Thymus (tissue), 11 donors: ENCODE data around the gene ARTN. TPM values are rescaled to one million over a fixed set of nuclear protein-coding genes. Genes with fewer than 3 reads are reported as not detected.

Experiments used
- DNase-seq, 9 donors: peaks; one replicate each; pipeline ENCODE4 v3.0.0-alpha.2; 2013; ENCODE audit warnings: low spot score in 9 of 9, low read depth in 6 of 9, missing footprints in 1 of 9
- H3K27ac ChIP-seq, 2 donors: one replicate each; pipeline ENCODE4 v1.5.1; 2013; ENCODE audit warnings: control low read depth in 1 of 2, low read depth in 1 of 2, low read length in 1 of 2, mild to moderate bottlenecking in 1 of 2, moderate library complexity in 1 of 2
- H3K27me3 ChIP-seq, 2 donors: one replicate each; pipeline ENCODE4 v1.5.1; 2013; ENCODE audit warnings: low read length in 1 of 2; ENCODE audit not compliant: control insufficient read depth in 2 of 2, insufficient read depth in 1 of 2
- H3K36me3 ChIP-seq, 2 donors: one replicate each; pipeline ENCODE4 v1.5.1; 2013; ENCODE audit warnings: low read length in 1 of 2, mild to moderate bottlenecking in 1 of 2, moderate library complexity in 1 of 2; ENCODE audit not compliant: control insufficient read depth in 2 of 2, insufficient read depth in 2 of 2
- H3K4me1 ChIP-seq, 2 donors: one replicate each; pipeline ENCODE4 v1.5.1; 2013; ENCODE audit warnings: low read length in 2 of 2; ENCODE audit not compliant: control insufficient read depth in 2 of 2, insufficient read depth in 2 of 2
- H3K4me3 ChIP-seq, 2 donors: one replicate each; pipeline ENCODE4 v1.5.1; 2013; ENCODE audit warnings: low read length in 2 of 2, control low read depth in 1 of 2, mild to moderate bottlenecking in 1 of 2
- H3K9me3 ChIP-seq, 2 donors: one replicate each; pipeline ENCODE4 v1.5.1; 2013; ENCODE audit warnings: low read length in 1 of 2, mild to moderate bottlenecking in 1 of 2; ENCODE audit not compliant: control insufficient read depth in 2 of 2, insufficient read depth in 1 of 2
- WGBS: extraction: QIAGEN DNeasy Blood & Tissue Kit; methylation state at CpG from one replicate; pipeline ENCODE4 v1.1.7; 2013; 5-methylcytosine and 5-hydroxymethylcytosine counted together
- polyA plus RNA-seq: library from polyadenylated mRNA; stranded (reverse); fragments of 200-250 nt; gene quantifications from one replicate; pipeline ENCODE4 v1.2.3, GENCODE V29; 2013
- total RNA-seq: library from RNA; stranded (reverse); fragments of 120-200 nt; gene quantifications from one replicate; pipeline ENCODE4 v1.2.4, GENCODE V29; 2013
- donor health status: healthy.

ARTN gene
- total and polyA plus RNA-seq, 2 donors: 0.19 to 1.5 TPM

GRCh38 chr1:43942411-43942810 lies 8.8 kb downstream of the ARTN start:
- Histone ChIP-seq H3K27ac (no peak overlapping the region), H3K36me3 (no peaks in the 10 kb centered on the region), H3K4me1 (peaks cover 9 to 12% of the 10 kb centered on the region in 2 donors), H3K4me3 (no peak overlapping the region), H3K9me3 (peaks cover 0 to 5% of the 10 kb centered on the region in 2 donors), H3K27me3 (peaks cover 0 to 4% of the 10 kb centered on the region in 2 donors)
- whole genome bisulfite sequencing: 95% methylated on average over 3 of the region's 3 CpGs
- DNase-seq: no peak

GRCh38 chr1:43944860-43945259 lies 11.3 kb downstream of the ARTN start:
- Histone ChIP-seq H3K9me3 (peaks cover 0 to 5% of the 10 kb centered on the region in 2 donors), H3K27me3 (no peaks in the 10 kb centered on the region), H3K36me3 (peaks cover under 1 to 2% of the 10 kb centered on the region in 2 donors), H3K4me1 (peaks cover 19 to 24% of the 10 kb centered on the region in 2 donors), H3K4me3 (no peak overlapping the region), H3K27ac (no peak overlapping the region)
- 100% methylated on average over 1 of the region's 1 CpG for WGBS
- DNase-seq: no peak

DNA sequence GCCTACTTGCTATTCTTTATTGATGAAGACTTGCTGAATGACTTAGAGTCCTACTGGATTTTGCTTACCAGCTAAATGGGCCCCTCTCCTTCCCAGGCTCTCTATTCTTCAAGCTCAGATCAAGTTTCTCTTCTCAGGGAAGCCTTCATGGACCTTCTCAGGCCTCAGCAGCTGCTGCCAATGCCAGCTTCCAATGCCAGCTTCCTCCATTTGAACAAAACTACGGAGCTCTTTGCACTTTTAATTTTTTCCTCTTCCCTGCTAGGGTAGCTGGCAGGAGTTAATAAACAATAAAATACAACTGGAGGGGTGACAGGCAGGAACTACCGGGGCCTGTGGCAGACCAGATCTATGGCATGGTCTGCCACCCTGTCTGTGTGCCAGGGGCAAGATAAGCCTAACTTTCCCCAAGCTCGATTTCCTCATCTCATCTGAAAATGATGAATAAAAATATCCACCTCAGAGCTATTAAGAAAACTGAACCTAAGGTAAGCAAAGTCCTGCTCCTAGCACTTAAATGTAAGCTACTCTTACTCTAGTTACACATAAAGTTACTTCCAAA lies 12.2 kb downstream of the ARTN start:
- no peaks in the 10 kb centered on the region for H3K27me3 ChIP-seq
- peaks cover 19 to 24% of the 10 kb centered on the region in 2 donors for H3K4me1 ChIP-seq
- H3K4me3 ChIP-seq: peak overlapping the region; percentile 70 to 97
- 12% methylated on average over 3 of the region's 3 CpGs for WGBS
- H3K27ac ChIP-seq: peak overlapping the region in 1 of 2 donors; percentile 63
- peaks cover 4% of the 10 kb centered on the region in 2 donors for H3K36me3 ChIP-seq
- no peak for DNase-seq
- H3K9me3 ChIP-seq: peaks cover 0 to 5% of the 10 kb centered on the region in 2 donors

GRCh38 chr1:43946236-43947060 lies 12.8 kb downstream of the ARTN start, which contains the start of gene IPO13:
TSS of gene IPO13 (plus strand) at chr1:43946950. CDS start at chr1:43947601, 651 bp downstream.
- WGBS: under 1% methylated on average over 74 of the region's 74 CpGs
- peak; percentile 90 to 97 (median 93) for DNase-seq
- H3K9me3 ChIP-seq: peaks cover 0 to 5% of the 10 kb centered on the region in 2 donors

GRCh38 chr1:43947061-43947873 lies 13.7 kb downstream of the ARTN start:
- Histone ChIP-seq H3K9me3 (peaks cover 0 to 5% of the 10 kb centered on the region in 2 donors), H3K27me3 (no peaks in the 10 kb centered on the region), H3K36me3 (peaks cover 4 to 6% of the 10 kb centered on the region in 2 donors), H3K27ac (peak overlapping the region in 1 of 2 donors; percentile 97), H3K4me1 (peaks cover 19 to 24% of the 10 kb centered on the region in 2 donors), H3K4me3 (peak overlapping the region; percentile 70 to 97)
- WGBS: 17% methylated on average over 27 of the region's 27 CpGs
- DNase-seq: no peak

More at GRCh38 chr1:43946236-43947060, 12.8 kb downstream of the ARTN start, which contains the start of gene IPO13:
- H3K27me3 ChIP-seq: no peaks in the 10 kb centered on the region
- peaks cover 4% of the 10 kb centered on the region in 2 donors for H3K36me3 ChIP-seq
- H3K4me3 ChIP-seq: peak within 1 kb of the TSS; percentile 70 to 97
- peaks cover 19 to 24% of the 10 kb centered on the region in 2 donors for H3K4me1 ChIP-seq
- H3K27ac ChIP-seq: peak within 1 kb of the TSS; percentile 90 to 97

- Histone ChIP-seq H3K4me1 (peaks cover 19 to 24% of the 10 kb centered on the region in 2 donors), H3K4me3 (peak overlapping the region in 1 of 2 donors; percentile 97), H3K36me3 (peaks cover 4 to 6% of the 10 kb centered on the region in 2 donors), H3K27me3 (no peaks in the 10 kb centered on the region), H3K27ac (no peak overlapping the region), H3K9me3 (peaks cover 0 to 5% of the 10 kb centered on the region in 2 donors)
- no peak for DNase-seq
- WGBS: 91% methylated on average over 3 of the region's 3 CpGs
Measured at GRCh38 chr1:43947874-43948437, 14.4 kb downstream of the ARTN start.

DNA sequence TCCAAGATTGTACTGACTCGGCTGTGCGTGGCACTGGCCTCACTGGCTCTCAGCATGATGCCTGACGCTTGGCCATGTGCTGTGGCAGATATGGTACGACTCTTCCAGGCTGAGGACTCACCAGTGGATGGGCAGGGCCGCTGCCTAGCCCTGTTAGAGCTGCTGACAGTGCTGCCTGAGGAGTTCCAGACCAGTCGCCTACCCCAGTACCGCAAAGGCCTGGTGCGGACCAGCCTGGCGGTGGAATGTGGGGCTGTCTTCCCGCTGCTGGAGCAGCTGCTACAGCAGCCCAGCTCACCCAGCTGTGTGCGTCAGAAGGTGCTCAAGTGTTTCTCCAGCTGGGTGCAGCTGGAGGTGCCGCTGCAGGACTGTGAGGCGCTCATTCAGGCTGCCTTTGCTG lies 16.1 kb downstream of the ARTN start:
- WGBS: 93% methylated on average over 13 of the region's 13 CpGs
- Histone ChIP-seq H3K9me3 (peaks cover 0 to 5% of the 10 kb centered on the region in 2 donors), H3K27me3 (no peaks in the 10 kb centered on the region), H3K4me3 (no peak overlapping the region), H3K4me1 (peaks cover 19 to 24% of the 10 kb centered on the region in 2 donors), H3K27ac (no peak overlapping the region), H3K36me3 (peaks cover 4 to 6% of the 10 kb centered on the region in 2 donors)
- DNase-seq: no peak

DNA sequence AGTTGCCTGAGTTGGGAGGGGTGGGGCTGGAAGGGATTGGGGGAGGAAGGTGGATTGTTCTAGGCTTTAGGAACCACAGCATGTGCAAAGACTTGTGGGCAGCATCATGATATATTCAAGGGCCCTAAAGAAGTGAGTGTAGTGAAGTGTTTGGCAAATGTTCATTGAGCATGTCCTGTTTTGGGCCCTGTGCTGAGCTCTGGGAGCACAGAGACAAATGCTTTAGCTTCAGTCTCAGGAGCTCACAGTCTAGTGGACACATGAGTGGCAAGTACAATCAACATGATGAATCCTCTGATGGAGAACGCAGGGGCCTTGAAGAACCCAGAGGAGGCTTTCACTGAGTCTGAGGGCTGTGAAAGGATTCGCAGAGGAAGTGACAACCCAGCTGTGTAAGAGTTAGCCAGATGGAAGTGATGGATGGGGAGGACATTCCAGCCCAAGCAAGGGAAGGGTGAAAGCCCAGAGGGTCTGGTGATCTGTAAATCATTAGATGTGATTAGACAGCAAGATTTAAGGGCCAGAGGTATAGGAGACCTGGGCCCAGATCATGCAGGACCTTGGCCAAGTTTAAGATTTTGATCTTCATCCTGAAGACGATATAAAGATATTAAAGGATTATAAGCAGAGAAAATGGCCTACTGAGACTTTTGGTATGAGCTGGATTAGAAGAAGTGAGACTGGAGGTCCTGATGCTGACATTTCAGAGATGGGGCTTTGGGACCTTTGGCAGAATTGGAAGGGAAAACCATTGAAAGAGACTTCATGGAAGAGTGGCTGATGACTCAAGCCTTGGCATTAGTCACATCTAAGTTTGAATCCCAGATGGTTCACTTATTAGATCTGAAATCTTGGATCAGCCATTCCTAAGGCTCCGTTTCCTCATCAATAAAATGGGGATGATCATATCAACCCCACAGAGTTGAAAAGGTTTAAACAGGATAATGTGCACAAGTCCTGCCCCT lies 17.7 kb downstream of the ARTN start:
- no peak for DNase-seq
- H3K4me1 ChIP-seq: peaks cover 11 to 16% of the 10 kb centered on the region in 2 donors
- peaks cover 4 to 6% of the 10 kb centered on the region in 2 donors for H3K36me3 ChIP-seq
- no peak overlapping the region for H3K4me3 ChIP-seq
- H3K27ac ChIP-seq: no peak overlapping the region
- H3K27me3 ChIP-seq: no peaks in the 10 kb centered on the region
- H3K9me3 ChIP-seq: peaks cover 0 to 5% of the 10 kb centered on the region in 2 donors
- 98% methylated on average over 4 of the region's 4 CpGs for WGBS
